GM12878 (cell line): ENCODE results near the gene PPP1CA. TPM values are rescaled to one million over a fixed set of nuclear protein-coding genes. Genes with fewer than 3 reads are reported as not detected.

Source experiments
- ATF3 ChIP-seq: IDR thresholded peaks from 2 replicates; pipeline ENCODE4 v1.6.1; 2011; ENCODE audit warnings: low read depth, mild to moderate bottlenecking, low read length, moderate library complexity, borderline replicate concordance; ENCODE audit errors: extremely low read depth
- CBX5 ChIP-seq: sonication (generic); IDR thresholded peaks from 2 replicates; pipeline ENCODE4 v1.6.1; 2016; ENCODE audit warnings: low read depth, moderate library complexity, mild to moderate bottlenecking, inconsistent platforms
- CEBPZ ChIP-seq: fragments of 150-350 bp; IDR thresholded peaks from 2 replicates; pipeline ENCODE4 v1.6.1; 2016; ENCODE audit warnings: low read depth, low read length
- CHD2 ChIP-seq: IDR thresholded peaks from 2 replicates; pipeline ENCODE4 v1.6.1; 2011; ENCODE audit warnings: low read depth, low read length, improper control_type of control experiment, borderline replicate concordance
- CREB1 ChIP-seq: IDR thresholded peaks from 2 replicates; pipeline ENCODE4 v1.6.1; 2012; ENCODE audit warnings: low read depth, mild to moderate bottlenecking, inconsistent platforms
- CREM ChIP-seq: IDR thresholded peaks from 2 replicates; pipeline ENCODE4 v1.6.1; 2014; ENCODE audit warnings: antibody characterized with exemption, low read depth
- HDGF ChIP-seq: fragments of 450-650 bp; IDR thresholded peaks from 2 replicates; pipeline ENCODE4 v1.6.1; 2016; ENCODE audit warnings: antibody characterized with exemption
- IKZF1 ChIP-seq: fragments of 450-650 bp; conservative IDR thresholded peaks from 2 replicates; pipeline ENCODE4 v1.6.1; 2017; ENCODE audit warnings: antibody characterized with exemption, mild to moderate bottlenecking
- IKZF2 ChIP-seq, 2 experiments: fragments of 450-650 bp; IDR thresholded peaks; 2 replicates each; pipeline ENCODE4 v1.6.1; 2017; ENCODE audit warnings: mild to moderate bottlenecking in 2 of 2, moderate library complexity in 2 of 2
- IRF4 ChIP-seq: IDR thresholded peaks from 2 replicates; pipeline ENCODE4 v1.6.1; 2011; ENCODE audit warnings: low read depth, low read length
- KDM1A ChIP-seq: fragments of 200-600 bp; sonication (generic); IDR thresholded peaks from 2 replicates; pipeline ENCODE4 v1.6.1; 2016; ENCODE audit warnings: borderline replicate concordance
- MYB ChIP-seq: fragments of 150-350 bp; IDR thresholded peaks from 2 replicates; pipeline ENCODE4 v1.6.1; 2014; ENCODE audit warnings: mild to moderate bottlenecking, low read depth, low read length, borderline replicate concordance
- MYC ChIP-seq: IDR thresholded peaks from 2 replicates; pipeline ENCODE4 v1.6.1; 2011; ENCODE audit warnings: mild to moderate bottlenecking, low read length, moderate library complexity, inconsistent platforms; ENCODE audit not compliant: insufficient read depth, insufficient replicate concordance, insufficient read length, severe bottlenecking
- NFYA ChIP-seq: IDR thresholded peaks from 2 replicates; pipeline ENCODE4 v1.6.1; 2011; ENCODE audit warnings: low read depth, mild to moderate bottlenecking, low read length, improper control_type of control experiment, borderline replicate concordance
- POLR2AphosphoS5 ChIP-seq: IDR thresholded peaks from 2 replicates; pipeline ENCODE4 v1.6.1; 2011; ENCODE audit warnings: mild to moderate bottlenecking, low read length, inconsistent platforms
- POU2F2 ChIP-seq: IDR thresholded peaks from 3 replicates; pipeline ENCODE4 v1.6.1; 2011; ENCODE audit warnings: low read depth, mild to moderate bottlenecking, low read length, borderline replicate concordance
- RBBP5 ChIP-seq: fragments of 200-600 bp; sonication (generic); conservative IDR thresholded peaks from 2 replicates; pipeline ENCODE4 v1.6.1; 2016
- REST ChIP-seq: IDR thresholded peaks from 2 replicates; pipeline ENCODE4 v1.6.1; 2012; ENCODE audit warnings: mild to moderate bottlenecking, low read depth, low read length
- SUPT20H ChIP-seq: IDR thresholded peaks from 2 replicates; pipeline ENCODE4 v1.6.1; 2011; ENCODE audit warnings: low read depth, mild to moderate bottlenecking, low read length, moderate library complexity, borderline replicate concordance; ENCODE audit not compliant: control insufficient read depth
- YBX1 ChIP-seq: fragments of 450-650 bp; IDR thresholded peaks from 2 replicates; pipeline ENCODE4 v1.6.1; 2016; ENCODE audit warnings: antibody characterized with exemption
- ZNF24 ChIP-seq: fragments of 450-650 bp; IDR thresholded peaks from 2 replicates; pipeline ENCODE4 v1.6.1; 2017; ENCODE audit warnings: antibody characterized with exemption, mild to moderate bottlenecking
- ZNF622 ChIP-seq: fragments of 450-650 bp; IDR thresholded peaks from 2 replicates; pipeline ENCODE4 v1.6.1; 2017; ENCODE audit warnings: mild to moderate bottlenecking, inconsistent platforms
- polyA plus RNA-seq, 11 experiments: library from polyadenylated mRNA; depleted of rRNA in 4 of 11; unstranded in 6 of 11; stranded (reverse) in 5 of 11; fragments of >200 nt; fragmentation: Nextera tagmentation in 4 of 11; fragmentation: Illumina TruSeq in 1 of 11; extraction: Ambion mirVana in 4 of 11; extraction: Trizol in 1 of 11; gene quantifications; 1 replicate in 1 of 11; 2 replicates in 10 of 11; pipeline versions ENCODE4 v1.2.1 to v1.2.3, GENCODE V29; 2011 to 2016; ENCODE audit warnings: inconsistent platforms in 2 of 11, missing spikeins in 2 of 11, low read depth in 1 of 11
- total RNA-seq, 4 experiments: library from RNA; depleted of rRNA in 3 of 4; stranded (reverse); fragments of >200 nt in 3 of 4; fragmentation: Illumina TruSeq in 1 of 4; extraction: Trizol in 1 of 4; gene quantifications; 2 replicates each; pipeline versions ENCODE4 v1.2.1 to v1.2.3, GENCODE V29; 2013 to 2021

Gene PPP1CA
- total and polyA plus RNA-seq, 10 of the 15 experiments (the other 5 are each of a cell fraction or from before 2014, with no cell fraction given), result 26.4 to 458 (median 240) TPM

- TF ChIP-seq CHD2 (peak; percentile 93), POLR2AphosphoS5 (peak; percentile 95), REST (no peak), SUPT20H (no peak), POU2F2 (peak; percentile 63; the same call in 2 of the 3 replicates), HDGF (0 out of 2 replicates have a peak, but pooled peaks have one; percentile 19), ATF3 (no peak), ZNF24 (no peak), YBX1 (peak; percentile 88), IRF4 (peak; percentile 48; the same call in 1 of the 2 replicates), IKZF2 (IDR thresholded peaks at IDR 0.05) (peak; percentile 94 to 97), ZNF622 (no peak), IKZF1 (peak; percentile 96), MYC (no peak), CBX5 (no peak), CREM (peak; percentile 67; the same call in 1 of the 2 replicates), RBBP5 (no peak), KDM1A (no peak), MYB (no peak), CREB1 (no peak), NFYA (peak; percentile 27; the same call in 1 of the 2 replicates), CEBPZ (no peak)
These were observed 48.2 kb downstream of the PPP1CA start, which contains the start of gene POLD4 (continued) for GRCh38 chr11:67353317-67354074.
